ENCODE data around the gene PDZD7. TPM values are rescaled to one million over a fixed set of nuclear protein-coding genes. Genes with fewer than 3 reads are reported as not detected.

The PDZD7 gene
- total and polyA plus RNA-seq, 2 donors (not counting 3 experiments of a cell fraction or from before 2014, with no cell fraction given) = 0.41 to 1.6 TPM

DNA sequence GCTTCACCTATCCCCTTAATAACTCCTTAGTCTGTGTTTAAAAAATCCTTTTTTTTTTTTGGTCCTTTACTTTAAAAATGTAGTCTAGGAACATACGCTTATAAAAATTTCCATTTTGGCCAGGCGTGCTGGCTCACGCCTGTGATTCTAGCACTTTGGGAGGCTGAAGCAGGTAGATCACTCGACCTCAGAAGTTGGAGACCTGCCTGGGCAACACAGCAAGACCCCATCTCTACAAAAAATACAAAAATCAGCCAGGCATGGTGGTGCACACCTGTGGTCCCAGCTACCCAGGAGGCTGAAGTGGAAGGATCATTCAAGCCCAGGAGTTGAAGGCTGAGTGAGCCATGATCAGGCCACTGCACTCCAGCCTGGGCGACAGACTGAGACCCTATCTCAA is 45.7 kb upstream of the PDZD7 start:
- no peaks in the 10 kb centered on the region for H3K4me1 ChIP-seq (ENCODE audit: control insufficient read depth, extremely low read depth, insufficient read depth, low read length)
- no peaks in the 10 kb centered on the region for H3K36me3 ChIP-seq (ENCODE audit: control insufficient read depth in 2 of 2, extremely low read depth in 1 of 2, insufficient read depth in 2 of 2, low read length in 2 of 2)
- FAIRE-seq (no peak), DNase-seq (ENCODE audit: low read depth, low spot score) (no peak)
- no peaks in the 10 kb centered on the region for H3K9me1 ChIP-seq (replicated peaks; ENCODE audit: control insufficient read depth, extremely low read depth, insufficient read depth, low read length)
- no peak overlapping the region for H3K27ac ChIP-seq (ENCODE audit: insufficient read depth, low read depth, low read length)
- no peak overlapping the region for H3K9ac ChIP-seq (replicated peaks; ENCODE audit: extremely low read depth, insufficient read depth, low read length)
- peaks cover 15 to 29% of the 10 kb centered on the region in 2 experiments for H3K27me3 ChIP-seq (ENCODE audit: control insufficient read depth in 2 of 2, insufficient read depth in 2 of 2, low read length in 2 of 2)
- no peaks in the 10 kb centered on the region for H3K79me2 ChIP-seq (ENCODE audit: control insufficient read depth, insufficient read depth, low read length)
- H2AFZ ChIP-seq (ENCODE audit: low read depth, low read length) = no peak overlapping the region
- dilution Hi-C loops (cut with MboI; ENCODE audit: extremely low pct_ligation_motif_present, low sequenced_read_pairs) = no loop called here
- ChIA-PET CTCF (interaction anchor here (0.8 to 3.8 kb wide), 6 partner anchors 9 to 85 kb away, joined by 4 to 27 read pairs (median 8); no protein-coding TSS in a partner anchor), POLR2A (no interaction called here)
- no peaks in the 10 kb centered on the region for H4K20me1 ChIP-seq (replicated peaks; ENCODE audit: control insufficient read depth, extremely low read depth, insufficient read depth, low read length)
- BruUV-seq (replicated peaks) = no TSS peak
- no peak overlapping the region for H3K4me2 ChIP-seq (ENCODE audit: insufficient read depth, low read length)
- H3K4me3 ChIP-seq (replicated peaks in 1 of 3; ENCODE audit: insufficient read depth in 1 of 3, low read depth in 1 of 3, low read length in 3 of 3) = no peak overlapping the region
- H3K9me3 ChIP-seq (replicated peaks; ENCODE audit: control insufficient read depth, insufficient read depth, low read length) = no peaks in the 10 kb centered on the region
- TF ChIP-seq, protein P1, sequence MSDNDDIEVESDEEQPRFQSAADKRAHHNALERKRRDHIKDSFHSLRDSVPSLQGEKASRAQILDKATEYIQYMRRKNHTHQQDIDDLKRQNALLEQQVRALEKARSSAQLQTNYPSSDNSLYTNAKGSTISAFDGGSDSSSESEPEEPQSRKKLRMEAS (IDR thresholded peaks at IDR 0.05; ENCODE audit: insufficient read depth, insufficient read length) = no peak
- TF ChIP-seq POLR2AphosphoS5 (IDR thresholded peaks at IDR 0.05; ENCODE audit: insufficient read depth, low read depth, low read length) (no peak), FOS (IDR thresholded peaks at IDR 0.05; ENCODE audit: borderline replicate concordance, insufficient read depth, low read length) (no peak), POLR2A (IDR thresholded peaks at IDR 0.05; ENCODE audit: low read depth, low read length) (no peak), MYC (IDR thresholded peaks at IDR 0.05; ENCODE audit: low read depth, low read length) (no peak)
- intact Hi-C loops (cut with micrococcal nuclease) = no loop called here

DNA sequence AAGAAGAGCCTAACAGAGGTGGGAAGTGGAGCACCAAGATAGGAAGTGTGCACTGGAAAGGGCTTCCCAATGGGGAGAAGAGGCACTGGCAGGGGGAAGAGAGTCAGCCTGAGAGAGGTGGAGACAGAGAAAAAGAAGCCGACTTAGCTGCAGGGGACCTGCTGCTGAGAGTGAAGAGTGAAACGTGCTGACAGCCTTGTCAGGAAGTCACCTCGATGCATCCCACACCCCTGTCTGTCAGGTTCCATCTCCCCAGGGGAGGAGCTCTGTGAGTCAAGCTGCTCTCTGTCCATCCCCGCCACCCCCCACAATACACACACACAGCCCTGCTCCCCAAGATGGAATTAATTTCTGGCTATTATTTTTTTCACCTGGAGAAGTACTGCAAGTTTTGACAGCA is 44.8 kb upstream of the PDZD7 start:
- Histone ChIP-seq H3K27me3 (ENCODE audit: control insufficient read depth in 2 of 2, insufficient read depth in 2 of 2, low read length in 2 of 2) (peaks cover 15 to 29% of the 10 kb centered on the region in 2 experiments), H2AFZ (ENCODE audit: low read depth, low read length) (no peak overlapping the region), H3K4me1 (ENCODE audit: control insufficient read depth, extremely low read depth, insufficient read depth, low read length) (no peaks in the 10 kb centered on the region), H4K20me1 (replicated peaks; ENCODE audit: control insufficient read depth, extremely low read depth, insufficient read depth, low read length) (no peaks in the 10 kb centered on the region), H3K4me2 (ENCODE audit: insufficient read depth, low read length) (no peak overlapping the region), H3K27ac (ENCODE audit: insufficient read depth, low read depth, low read length) (no peak overlapping the region), H3K9ac (replicated peaks; ENCODE audit: extremely low read depth, insufficient read depth, low read length) (no peak overlapping the region), H3K9me1 (replicated peaks; ENCODE audit: control insufficient read depth, extremely low read depth, insufficient read depth, low read length) (no peaks in the 10 kb centered on the region), H3K79me2 (ENCODE audit: control insufficient read depth, insufficient read depth, low read length) (no peaks in the 10 kb centered on the region), H3K36me3 (ENCODE audit: control insufficient read depth in 2 of 2, extremely low read depth in 1 of 2, insufficient read depth in 2 of 2, low read length in 2 of 2) (no peaks in the 10 kb centered on the region), H3K9me3 (replicated peaks; ENCODE audit: control insufficient read depth, insufficient read depth, low read length) (no peaks in the 10 kb centered on the region), H3K4me3 (replicated peaks in 1 of 3; ENCODE audit: insufficient read depth in 1 of 3, low read depth in 1 of 3, low read length in 3 of 3) (no peak overlapping the region)
- DNase-seq (ENCODE audit: low read depth, low spot score) = no peak
- TF ChIP-seq EZH2 (IDR thresholded peaks at IDR 0.05; ENCODE audit: borderline replicate concordance, low read depth, low read length, severe bottlenecking) (no peak), POLR2AphosphoS5 (IDR thresholded peaks at IDR 0.05; ENCODE audit: insufficient read depth, low read depth, low read length) (no peak), JUN (IDR thresholded peaks at IDR 0.05; ENCODE audit: borderline replicate concordance, insufficient read depth, insufficient read length, low read depth) (no peak), FOS (IDR thresholded peaks at IDR 0.05; ENCODE audit: borderline replicate concordance, insufficient read depth, low read length) (no peak), POLR2A (IDR thresholded peaks at IDR 0.05; ENCODE audit: low read depth, low read length) (no peak), MYC (IDR thresholded peaks at IDR 0.05; ENCODE audit: low read depth, low read length) (no peak), GATA2 (IDR thresholded peaks at IDR 0.05; ENCODE audit: insufficient read depth, insufficient read length, low read depth, low read length) (no peak)
- TF ChIP-seq, protein P1 (IDR thresholded peaks at IDR 0.05; ENCODE audit: insufficient read depth, insufficient read length) = no peak
- TF ChIP-seq, protein P2, sequence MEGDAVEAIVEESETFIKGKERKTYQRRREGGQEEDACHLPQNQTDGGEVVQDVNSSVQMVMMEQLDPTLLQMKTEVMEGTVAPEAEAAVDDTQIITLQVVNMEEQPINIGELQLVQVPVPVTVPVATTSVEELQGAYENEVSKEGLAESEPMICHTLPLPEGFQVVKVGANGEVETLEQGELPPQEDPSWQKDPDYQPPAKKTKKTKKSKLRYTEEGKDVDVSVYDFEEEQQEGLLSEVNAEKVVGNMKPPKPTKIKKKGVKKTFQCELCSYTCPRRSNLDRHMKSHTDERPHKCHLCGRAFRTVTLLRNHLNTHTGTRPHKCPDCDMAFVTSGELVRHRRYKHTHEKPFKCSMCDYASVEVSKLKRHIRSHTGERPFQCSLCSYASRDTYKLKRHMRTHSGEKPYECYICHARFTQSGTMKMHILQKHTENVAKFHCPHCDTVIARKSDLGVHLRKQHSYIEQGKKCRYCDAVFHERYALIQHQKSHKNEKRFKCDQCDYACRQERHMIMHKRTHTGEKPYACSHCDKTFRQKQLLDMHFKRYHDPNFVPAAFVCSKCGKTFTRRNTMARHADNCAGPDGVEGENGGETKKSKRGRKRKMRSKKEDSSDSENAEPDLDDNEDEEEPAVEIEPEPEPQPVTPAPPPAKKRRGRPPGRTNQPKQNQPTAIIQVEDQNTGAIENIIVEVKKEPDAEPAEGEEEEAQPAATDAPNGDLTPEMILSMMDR (IDR thresholded peaks at IDR 0.05; ENCODE audit: extremely low read depth in 1 of 2, insufficient read depth in 1 of 2, low read depth in 1 of 2, low read length in 2 of 2) = no peak
- dilution Hi-C loops (cut with MboI; ENCODE audit: extremely low pct_ligation_motif_present, low sequenced_read_pairs) (no loop called here), intact Hi-C loops (cut with micrococcal nuclease) (no loop called here)
- ChIA-PET CTCF (interaction anchor here (0.8 to 3.8 kb wide), 8 partner anchors 8 to 86 kb away, joined by 4 to 27 read pairs (median 5); no protein-coding TSS in a partner anchor), POLR2A (no interaction called here)
- FAIRE-seq = no peak
- BruUV-seq (replicated peaks) = no TSS peak

All from endothelial cell of umbilical vein (primary cell).